ENCODE measurements around the gene GIMAP1. TPM values are rescaled to one million over a fixed set of nuclear protein-coding genes. Genes with fewer than 3 reads are reported as not detected.

Gene GIMAP1
- total and polyA plus RNA-seq, 5 donors from 2014 or later = 17.1 to 90.0 (median 64.1) TPM

DNA sequence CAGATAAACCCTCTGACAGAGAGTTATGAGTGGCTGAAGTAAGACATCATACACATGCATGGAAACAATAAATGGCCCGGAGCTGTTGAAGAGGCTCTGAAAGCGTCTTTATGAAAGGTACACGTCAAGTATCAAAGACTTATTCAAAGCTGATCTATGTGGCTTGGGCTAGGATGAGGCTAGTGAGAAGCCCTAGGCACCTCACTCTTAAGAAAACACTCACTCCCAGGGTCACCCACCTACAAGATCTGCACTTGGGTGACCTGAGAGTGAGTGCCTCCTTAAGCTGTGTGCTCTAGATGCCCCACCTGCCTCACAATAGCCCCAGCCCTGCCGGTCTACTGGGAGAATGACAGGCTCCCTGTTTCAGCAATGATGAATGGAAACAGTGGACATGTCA is 1.1 kb upstream of the GIMAP1 start:
- peaks cover 0 to 8% of the 10 kb centered on the region in 2 experiments for H3K9me3 ChIP-seq (ENCODE audit: control insufficient read depth in 2 of 2, low read length in 2 of 2)
- no peaks in the 10 kb centered on the region for H3K27me3 ChIP-seq (ENCODE audit: control insufficient read depth, insufficient read depth, low read length)
- Mint-ChIP-seq H3K9me3 (peaks cover 0 to 25% (median 6%) of the 10 kb centered on the region in 7 donors), H3K27me3 (no peaks in the 10 kb centered on the region), H3K4me1 (peaks cover 10 to 63% (median 48%) of the 10 kb centered on the region in 4 donors), H3K4me3 (peak overlapping the region; percentile 99 to 100 (median 100)), H3K36me3 (peaks cover 37% of the 10 kb centered on the region), H3K27ac (peak overlapping the region; percentile 95 to 99 (median 97))
- H3K27ac ChIP-seq (ENCODE audit: insufficient read depth, low read length, poor library complexity, severe bottlenecking) = peak overlapping the region; percentile 73
- H3K4me1 ChIP-seq (ENCODE audit: control insufficient read depth, insufficient read depth, low read length, poor library complexity, severe bottlenecking) = peaks cover 50% of the 10 kb centered on the region
- DNase-seq (peak in 1 of 3 donors; percentile 49), ATAC-seq (ENCODE audit: low read depth in 2 of 2) (peak; percentile 31 to 35)
- H3K36me3 ChIP-seq (ENCODE audit: control insufficient read depth, insufficient read depth, low read length) = peaks cover 20% of the 10 kb centered on the region
- peak overlapping the region; percentile 97 for H3K4me3 ChIP-seq (ENCODE audit: low read depth, low read length)

DNA sequence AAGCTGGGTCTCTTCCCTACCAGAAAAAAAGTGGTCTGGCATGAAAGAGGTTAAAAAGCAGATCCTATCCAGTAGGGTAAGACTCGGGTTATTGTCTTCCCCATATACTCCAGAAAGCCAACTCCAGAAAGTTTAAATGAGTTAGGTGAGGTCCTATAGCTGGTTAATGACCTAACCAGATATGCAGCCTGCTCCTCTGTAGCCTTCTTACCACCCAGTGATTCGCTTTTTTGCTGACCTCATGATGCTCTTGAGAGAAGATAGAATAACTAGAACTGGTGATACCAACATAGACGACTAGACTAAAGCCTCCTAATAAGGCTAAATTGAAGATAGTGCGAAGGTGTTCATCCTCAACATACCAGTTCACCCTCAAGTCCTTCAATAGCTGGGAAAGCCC is 675 bp upstream of the GIMAP1 start:
- peaks cover 0 to 8% of the 10 kb centered on the region in 2 experiments for H3K9me3 ChIP-seq (ENCODE audit: control insufficient read depth in 2 of 2, low read length in 2 of 2)
- H3K27ac Mint-ChIP-seq = peak overlapping the region; percentile 95 to 99 (median 97)
- peaks cover 54% of the 10 kb centered on the region for H3K4me1 ChIP-seq (ENCODE audit: control insufficient read depth, insufficient read depth, low read length, poor library complexity, severe bottlenecking)
- peak overlapping the region; percentile 99 to 100 (median 100) for H3K4me3 Mint-ChIP-seq
- no peak for DNase-seq
- ATAC-seq (ENCODE audit: low read depth in 2 of 2) = peak in 1 of 2 donors; percentile 28
- H3K27me3 ChIP-seq (ENCODE audit: control insufficient read depth, insufficient read depth, low read length) = no peaks in the 10 kb centered on the region
- no peaks in the 10 kb centered on the region for H3K27me3 Mint-ChIP-seq
- peaks cover 24% of the 10 kb centered on the region for H3K36me3 ChIP-seq (ENCODE audit: control insufficient read depth, insufficient read depth, low read length)
- peaks cover 37% of the 10 kb centered on the region for H3K36me3 Mint-ChIP-seq
- H3K4me3 ChIP-seq (ENCODE audit: low read depth, low read length) = peak overlapping the region; percentile 97
- peak overlapping the region; percentile 73 for H3K27ac ChIP-seq (ENCODE audit: insufficient read depth, low read length, poor library complexity, severe bottlenecking)
- peaks cover 10 to 65% (median 48%) of the 10 kb centered on the region in 4 donors for H3K4me1 Mint-ChIP-seq
- peaks cover 0 to 25% (median 6%) of the 10 kb centered on the region in 7 donors for H3K9me3 Mint-ChIP-seq

DNA sequence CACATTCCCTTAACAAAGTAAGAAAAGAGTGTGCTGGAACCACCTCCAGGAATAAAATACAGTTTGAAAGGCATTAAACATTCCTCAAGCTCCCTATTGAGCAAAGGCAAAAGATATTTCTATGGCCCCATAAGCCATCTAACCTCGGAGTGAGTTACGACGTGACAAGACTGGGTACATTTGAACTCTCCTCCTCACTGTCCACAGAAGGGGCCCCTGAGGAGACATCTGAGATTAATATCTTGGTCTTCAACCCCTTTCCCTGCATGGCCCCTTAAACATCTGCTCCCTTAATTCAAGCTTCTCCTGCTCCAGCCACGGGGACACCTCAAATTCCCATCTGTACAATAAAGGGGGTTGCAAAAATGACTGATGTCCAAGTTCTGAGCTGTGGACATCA is 526 bp downstream of the GIMAP1 start:
- peak overlapping the region; percentile 73 for H3K27ac ChIP-seq (ENCODE audit: insufficient read depth, low read length, poor library complexity, severe bottlenecking)
- H3K27me3 Mint-ChIP-seq = no peaks in the 10 kb centered on the region
- peaks cover 17 to 77% (median 59%) of the 10 kb centered on the region in 4 donors for H3K4me1 Mint-ChIP-seq
- ATAC-seq (ENCODE audit: low read depth in 2 of 2) = no peak
- peaks cover 0 to 8% of the 10 kb centered on the region in 2 experiments for H3K9me3 ChIP-seq (ENCODE audit: control insufficient read depth in 2 of 2, low read length in 2 of 2)
- H3K4me1 ChIP-seq (ENCODE audit: control insufficient read depth, insufficient read depth, low read length, poor library complexity, severe bottlenecking) = peaks cover 65% of the 10 kb centered on the region
- H3K27me3 ChIP-seq (ENCODE audit: control insufficient read depth, insufficient read depth, low read length) = no peaks in the 10 kb centered on the region
- H3K4me3 Mint-ChIP-seq = peak overlapping the region; percentile 99 to 100 (median 100)
- peaks cover 36% of the 10 kb centered on the region for H3K36me3 ChIP-seq (ENCODE audit: control insufficient read depth, insufficient read depth, low read length)
- peaks cover 49% of the 10 kb centered on the region for H3K36me3 Mint-ChIP-seq
- H3K9me3 Mint-ChIP-seq = peaks cover 0 to 30% (median 6%) of the 10 kb centered on the region in 7 donors
- H3K4me3 ChIP-seq (ENCODE audit: low read depth, low read length) = peak overlapping the region; percentile 97
- DNase-seq = no peak
- peak overlapping the region; percentile 95 to 99 (median 97) for H3K27ac Mint-ChIP-seq

DNA sequence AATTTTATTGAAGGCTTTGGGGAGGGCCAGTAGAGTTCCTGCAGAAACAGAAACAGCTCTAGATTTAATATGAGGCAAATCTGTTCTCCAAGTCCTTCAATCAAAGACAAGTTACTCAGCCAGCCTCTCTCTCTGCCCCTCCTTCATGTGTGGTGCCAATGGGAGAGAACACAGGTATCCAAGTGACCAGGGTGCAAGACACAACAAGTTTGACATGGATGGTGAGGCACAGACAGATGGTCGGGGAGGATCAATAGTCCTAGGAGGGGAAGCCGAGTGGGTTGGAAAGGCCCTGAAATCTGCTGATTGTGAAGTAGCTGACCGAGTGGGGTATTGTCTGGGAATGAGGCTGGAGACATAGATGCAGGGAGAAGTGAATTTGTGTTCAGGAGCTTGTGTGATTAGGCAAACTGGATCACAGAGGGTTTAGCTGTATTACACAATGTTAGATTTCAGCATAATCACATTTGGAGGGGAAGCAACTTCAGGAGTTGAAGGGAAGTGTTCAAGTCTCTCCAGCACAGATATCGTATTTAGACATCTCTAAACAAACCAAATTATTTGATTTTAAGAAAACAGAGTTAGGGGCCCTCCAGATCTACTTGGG is 1.5 kb downstream of the GIMAP1 start:
- peak overlapping the region; percentile 99 to 100 (median 100) for H3K4me3 Mint-ChIP-seq
- peaks cover 0 to 4% of the 10 kb centered on the region in 2 experiments for H3K9me3 ChIP-seq (ENCODE audit: control insufficient read depth in 2 of 2, low read length in 2 of 2)
- peak overlapping the region; percentile 58 for H3K27ac ChIP-seq (ENCODE audit: insufficient read depth, low read length, poor library complexity, severe bottlenecking)
- H3K4me1 ChIP-seq (ENCODE audit: control insufficient read depth, insufficient read depth, low read length, poor library complexity, severe bottlenecking) = peaks cover 74% of the 10 kb centered on the region
- no peaks in the 10 kb centered on the region for H3K27me3 Mint-ChIP-seq
- peaks cover 58% of the 10 kb centered on the region for H3K36me3 Mint-ChIP-seq
- peak overlapping the region; percentile 97 for H3K4me3 ChIP-seq (ENCODE audit: low read depth, low read length)
- peaks cover 46% of the 10 kb centered on the region for H3K36me3 ChIP-seq (ENCODE audit: control insufficient read depth, insufficient read depth, low read length)
- DNase-seq (no peak), ATAC-seq (ENCODE audit: low read depth in 2 of 2) (no peak)
- H3K9me3 Mint-ChIP-seq = peaks cover 0 to 23% (median 5%) of the 10 kb centered on the region in 7 donors
- H3K27me3 ChIP-seq (ENCODE audit: control insufficient read depth, insufficient read depth, low read length) = no peaks in the 10 kb centered on the region
- H3K27ac Mint-ChIP-seq = peak overlapping the region; percentile 95 to 99 (median 97)
- peaks cover 21 to 80% (median 60%) of the 10 kb centered on the region in 4 donors for H3K4me1 Mint-ChIP-seq

DNA sequence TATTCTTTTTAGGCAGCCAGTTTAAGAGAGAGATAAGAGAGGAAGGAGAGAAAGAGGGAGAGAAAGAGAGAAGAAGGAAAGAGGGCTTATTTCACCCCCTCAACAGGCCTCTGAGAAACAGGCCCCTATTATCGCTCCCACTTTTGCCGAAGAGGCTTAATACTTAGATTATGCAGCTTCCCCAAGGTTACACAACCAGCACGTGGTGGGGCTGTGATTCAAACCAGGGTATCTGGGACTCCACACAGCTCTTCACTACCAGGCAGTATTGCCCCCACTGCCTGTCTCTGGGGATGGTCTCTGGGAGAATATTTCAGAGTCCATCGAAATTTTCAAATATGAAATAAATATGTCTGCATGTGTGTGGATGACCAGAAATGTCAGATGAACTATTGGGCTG is 3.0 kb downstream of the GIMAP1 start:
- ATAC-seq (ENCODE audit: low read depth in 2 of 2) (no peak), DNase-seq (no peak)
- Mint-ChIP-seq H3K27ac (peak overlapping the region; percentile 95 to 99 (median 97)), H3K27me3 (no peaks in the 10 kb centered on the region), H3K4me1 (peaks cover 35 to 81% (median 67%) of the 10 kb centered on the region in 4 donors), H3K4me3 (peak overlapping the region; percentile 99 to 100 (median 100)), H3K9me3 (peaks cover 0 to 15% (median 0%) of the 10 kb centered on the region in 7 donors), H3K36me3 (peaks cover 73% of the 10 kb centered on the region)
- no peaks in the 10 kb centered on the region for H3K9me3 ChIP-seq (ENCODE audit: control insufficient read depth in 2 of 2, low read length in 2 of 2)
- H3K36me3 ChIP-seq (ENCODE audit: control insufficient read depth, insufficient read depth, low read length) = peaks cover 61% of the 10 kb centered on the region
- peak overlapping the region; percentile 97 for H3K4me3 ChIP-seq (ENCODE audit: low read depth, low read length)
- H3K27me3 ChIP-seq (ENCODE audit: control insufficient read depth, insufficient read depth, low read length) = no peaks in the 10 kb centered on the region
- no peak overlapping the region for H3K27ac ChIP-seq (ENCODE audit: insufficient read depth, low read length, poor library complexity, severe bottlenecking)
- peaks cover 80% of the 10 kb centered on the region for H3K4me1 ChIP-seq (ENCODE audit: control insufficient read depth, insufficient read depth, low read length, poor library complexity, severe bottlenecking)

DNA sequence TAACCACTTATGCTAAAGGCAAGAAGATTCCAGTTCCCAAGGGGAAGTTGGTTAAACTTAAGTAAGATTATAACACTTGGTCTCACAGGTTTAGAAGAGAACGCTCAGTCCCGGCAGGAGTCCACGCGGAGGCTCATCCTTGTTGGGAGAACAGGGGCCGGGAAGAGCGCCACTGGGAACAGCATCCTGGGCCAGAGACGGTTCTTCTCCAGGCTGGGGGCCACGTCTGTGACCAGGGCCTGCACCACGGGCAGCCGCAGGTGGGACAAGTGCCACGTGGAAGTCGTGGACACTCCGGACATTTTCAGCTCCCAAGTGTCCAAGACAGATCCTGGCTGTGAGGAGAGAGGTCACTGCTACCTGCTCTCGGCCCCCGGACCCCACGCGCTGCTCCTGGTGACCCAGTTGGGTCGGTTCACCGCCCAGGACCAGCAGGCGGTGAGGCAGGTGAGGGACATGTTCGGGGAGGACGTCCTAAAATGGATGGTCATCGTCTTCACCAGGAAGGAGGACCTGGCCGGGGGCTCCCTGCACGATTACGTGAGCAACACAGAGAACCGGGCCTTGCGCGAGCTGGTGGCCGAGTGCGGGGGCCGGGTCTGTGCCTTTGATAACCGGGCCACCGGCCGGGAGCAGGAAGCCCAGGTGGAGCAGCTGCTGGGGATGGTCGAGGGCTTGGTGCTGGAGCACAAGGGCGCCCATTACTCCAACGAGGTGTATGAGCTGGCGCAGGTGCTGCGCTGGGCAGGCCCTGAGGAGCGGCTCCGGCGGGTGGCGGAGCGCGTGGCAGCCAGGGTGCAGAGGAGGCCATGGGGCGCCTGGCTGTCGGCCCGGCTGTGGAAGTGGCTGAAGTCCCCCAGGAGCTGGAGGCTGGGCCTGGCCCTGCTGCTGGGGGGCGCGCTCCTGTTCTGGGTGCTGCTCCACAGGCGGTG is 3.8 kb downstream of the GIMAP1 start:
- peak overlapping the region; percentile 99 to 100 (median 100) for H3K4me3 Mint-ChIP-seq
- peaks cover 72% of the 10 kb centered on the region for H3K4me1 ChIP-seq (ENCODE audit: control insufficient read depth, insufficient read depth, low read length, poor library complexity, severe bottlenecking)
- DNase-seq (no peak), ATAC-seq (ENCODE audit: low read depth in 2 of 2) (no peak)
- peaks cover 77% of the 10 kb centered on the region for H3K36me3 Mint-ChIP-seq
- H3K4me1 Mint-ChIP-seq = peaks cover 35 to 76% (median 63%) of the 10 kb centered on the region in 4 donors
- no peaks in the 10 kb centered on the region for H3K27me3 Mint-ChIP-seq
- peaks cover 63% of the 10 kb centered on the region for H3K36me3 ChIP-seq (ENCODE audit: control insufficient read depth, insufficient read depth, low read length)
- peak overlapping the region; percentile 95 to 99 (median 97) for H3K27ac Mint-ChIP-seq
- H3K27ac ChIP-seq (ENCODE audit: insufficient read depth, low read length, poor library complexity, severe bottlenecking) = peak overlapping the region; percentile 29
- H3K9me3 Mint-ChIP-seq = peaks cover 0 to 17% (median 3%) of the 10 kb centered on the region in 7 donors
- no peaks in the 10 kb centered on the region for H3K27me3 ChIP-seq (ENCODE audit: control insufficient read depth, insufficient read depth, low read length)
- H3K4me3 ChIP-seq (ENCODE audit: low read depth, low read length) = peak overlapping the region; percentile 97
- no peaks in the 10 kb centered on the region for H3K9me3 ChIP-seq (ENCODE audit: control insufficient read depth in 2 of 2, low read length in 2 of 2)

DNA sequence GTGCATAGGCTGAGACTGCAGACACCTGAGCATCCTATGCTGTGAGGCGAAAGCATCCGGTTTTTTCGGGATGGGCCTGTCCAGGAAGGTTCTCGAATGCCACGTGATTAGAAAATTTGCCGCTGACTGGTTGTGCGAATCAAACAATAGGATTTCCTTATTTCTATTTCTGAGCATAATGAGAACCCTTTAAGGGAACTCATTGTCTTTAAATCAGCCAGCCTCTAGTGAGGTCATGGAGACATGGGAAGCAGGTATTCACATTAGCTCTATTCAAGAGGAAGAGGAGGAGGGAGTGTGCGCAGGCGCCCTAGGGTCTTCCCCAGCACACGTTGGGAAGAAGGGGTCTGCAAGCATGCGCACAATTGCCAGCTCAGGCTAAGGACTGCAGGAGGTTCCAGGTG is 5.6 kb downstream of the GIMAP1 start:
- Mint-ChIP-seq H3K36me3 (peaks cover 82% of the 10 kb centered on the region), H3K4me3 (peak overlapping the region; percentile 52 to 84 (median 63)), H3K9me3 (peaks cover under 1 to 31% (median 4%) of the 10 kb centered on the region in 7 donors), H3K27ac (peak overlapping the region; percentile 11 to 93 (median 84)), H3K4me1 (peaks cover 47 to 76% (median 61%) of the 10 kb centered on the region in 4 donors), H3K27me3 (no peaks in the 10 kb centered on the region)
- Histone ChIP-seq H3K27me3 (ENCODE audit: control insufficient read depth, insufficient read depth, low read length) (no peaks in the 10 kb centered on the region), H3K9me3 (ENCODE audit: control insufficient read depth in 2 of 2, low read length in 2 of 2) (peaks cover 0 to 6% of the 10 kb centered on the region in 2 experiments), H3K4me1 (ENCODE audit: control insufficient read depth, insufficient read depth, low read length, poor library complexity, severe bottlenecking) (peaks cover 61% of the 10 kb centered on the region), H3K4me3 (ENCODE audit: low read depth, low read length) (peak overlapping the region; percentile 53), H3K36me3 (ENCODE audit: control insufficient read depth, insufficient read depth, low read length) (peaks cover 63% of the 10 kb centered on the region), H3K27ac (ENCODE audit: insufficient read depth, low read length, poor library complexity, severe bottlenecking) (no peak overlapping the region)
- DNase-seq (no peak), ATAC-seq (ENCODE audit: low read depth in 2 of 2) (no peak)

Measured in CD4-positive, CD25-positive, alpha-beta regulatory T cell (primary cell).